HG03280 (cell line): ENCODE measurements around the gene CORO2B.

ENCODE experiments used
- ATAC-seq: cut with Tn5 transposase; IDR thresholded peaks from one replicate; pipeline ENCODE4 v1.9.1; 2021; ENCODE audit warnings: mild to moderate bottlenecking, moderate library complexity; ENCODE audit not compliant: unreplicated experiment

Gene CORO2B

GRCh38 chr15:68625853-68626252 lies 47.1 kb downstream of the CORO2B start:
- ATAC-seq: no peak

GRCh38 chr15:68626283-68626682 lies 47.5 kb downstream of the CORO2B start:
- ATAC-seq: no peak

- ATAC-seq: no peak
Measured at GRCh38 chr15:68626739-68627138, 47.9 kb downstream of the CORO2B start.

- ATAC-seq: no peak
Measured at GRCh38 chr15:68627476-68627875, 48.7 kb downstream of the CORO2B start.

GRCh38 chr15:68627995-68628394 lies 49.2 kb downstream of the CORO2B start:
- no peak for ATAC-seq

GRCh38 chr15:68629519-68630210 lies 50.9 kb downstream of the CORO2B start:
- no peak for ATAC-seq

GRCh38 chr15:68630211-68630555 lies 51.4 kb downstream of the CORO2B start:
- no peak for ATAC-seq

- no peak for ATAC-seq
Measured at GRCh38 chr15:68630836-68631235, 52.0 kb downstream of the CORO2B start.

- no peak for ATAC-seq
Measured at GRCh38 chr15:68631601-68632051, 52.8 kb downstream of the CORO2B start.

- ATAC-seq: no peak
Measured at GRCh38 chr15:68632101-68632500, 53.3 kb downstream of the CORO2B start.

- ATAC-seq: no peak
Measured at GRCh38 chr15:68633231-68634121, 54.7 kb downstream of the CORO2B start.

- no peak for ATAC-seq
Measured at GRCh38 chr15:68634122-68634482, 55.3 kb downstream of the CORO2B start.

GRCh38 chr15:68634531-68634930 lies 55.7 kb downstream of the CORO2B start:
- no peak for ATAC-seq

- no peak for ATAC-seq
Measured at GRCh38 chr15:68635141-68635540, 56.3 kb downstream of the CORO2B start.

- ATAC-seq: no peak
Measured at GRCh38 chr15:68636256-68636655, 57.5 kb downstream of the CORO2B start.

GRCh38 chr15:68637767-68638404 lies 59.1 kb downstream of the CORO2B start:
- no peak for ATAC-seq

GRCh38 chr15:68638953-68639515 lies 60.2 kb downstream of the CORO2B start:
- ATAC-seq: no peak

- ATAC-seq: no peak
Measured at GRCh38 chr15:68639926-68640600, 61.3 kb downstream of the CORO2B start.

- no peak for ATAC-seq
Measured at GRCh38 chr15:68640791-68641331, 62.1 kb downstream of the CORO2B start.

GRCh38 chr15:68641376-68641775 lies 62.6 kb downstream of the CORO2B start:
- no peak for ATAC-seq

GRCh38 chr15:68642491-68642845 lies 63.7 kb downstream of the CORO2B start:
- no peak for ATAC-seq
